Measurements from ENCODE around the gene LRP6.

Gene LRP6

GRCh38 chr12:12166751-12167150 is 100.1 kb downstream of the LRP6 start:
- FAIRE-seq (no peak), DNase-seq (ENCODE audit: insufficient read length, low spot score) (no peak)
- TF ChIP-seq, protein P1, sequence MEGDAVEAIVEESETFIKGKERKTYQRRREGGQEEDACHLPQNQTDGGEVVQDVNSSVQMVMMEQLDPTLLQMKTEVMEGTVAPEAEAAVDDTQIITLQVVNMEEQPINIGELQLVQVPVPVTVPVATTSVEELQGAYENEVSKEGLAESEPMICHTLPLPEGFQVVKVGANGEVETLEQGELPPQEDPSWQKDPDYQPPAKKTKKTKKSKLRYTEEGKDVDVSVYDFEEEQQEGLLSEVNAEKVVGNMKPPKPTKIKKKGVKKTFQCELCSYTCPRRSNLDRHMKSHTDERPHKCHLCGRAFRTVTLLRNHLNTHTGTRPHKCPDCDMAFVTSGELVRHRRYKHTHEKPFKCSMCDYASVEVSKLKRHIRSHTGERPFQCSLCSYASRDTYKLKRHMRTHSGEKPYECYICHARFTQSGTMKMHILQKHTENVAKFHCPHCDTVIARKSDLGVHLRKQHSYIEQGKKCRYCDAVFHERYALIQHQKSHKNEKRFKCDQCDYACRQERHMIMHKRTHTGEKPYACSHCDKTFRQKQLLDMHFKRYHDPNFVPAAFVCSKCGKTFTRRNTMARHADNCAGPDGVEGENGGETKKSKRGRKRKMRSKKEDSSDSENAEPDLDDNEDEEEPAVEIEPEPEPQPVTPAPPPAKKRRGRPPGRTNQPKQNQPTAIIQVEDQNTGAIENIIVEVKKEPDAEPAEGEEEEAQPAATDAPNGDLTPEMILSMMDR (IDR thresholded peaks at IDR 0.05; ENCODE audit: insufficient read depth, missing control alignments): no peak

GRCh38 chr12:12159988-12160387 is 106.9 kb downstream of the LRP6 start:
- TF ChIP-seq, protein P1 (IDR thresholded peaks at IDR 0.05; ENCODE audit: insufficient read depth, missing control alignments): no peak
- no peak for FAIRE-seq
- DNase-seq (ENCODE audit: insufficient read length, low spot score): no peak

DNA sequence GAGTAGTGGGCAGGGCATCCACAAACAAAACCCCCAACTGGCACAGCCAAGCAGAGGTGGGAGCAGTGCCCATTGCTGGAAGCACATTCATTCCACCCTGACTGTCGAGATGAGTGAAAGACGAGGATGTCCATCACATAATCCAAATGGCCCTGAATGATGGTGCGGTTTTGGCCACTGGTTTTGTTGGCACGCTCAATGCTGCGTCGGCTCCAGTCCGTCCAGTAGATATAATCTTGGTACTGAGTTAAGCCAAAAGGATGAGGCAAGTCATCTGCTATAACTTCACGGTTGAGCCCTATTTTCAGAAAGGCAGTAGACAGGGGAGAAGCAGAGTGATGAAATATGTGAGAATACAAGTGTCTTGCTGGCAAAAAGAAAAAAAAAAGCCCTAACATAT is 108.0 kb downstream of the LRP6 start:
- TF ChIP-seq, protein P1 (IDR thresholded peaks at IDR 0.05; ENCODE audit: insufficient read depth, missing control alignments): no peak
- FAIRE-seq (no peak), DNase-seq (ENCODE audit: insufficient read length, low spot score) (no peak)

GRCh38 chr12:12157424-12157823 is 109.4 kb downstream of the LRP6 start:
- TF ChIP-seq, protein P1 (IDR thresholded peaks at IDR 0.05; ENCODE audit: insufficient read depth, missing control alignments): no peak
- DNase-seq (ENCODE audit: insufficient read length, low spot score) (no peak), FAIRE-seq (no peak)

GRCh38 chr12:12156828-12157227 is 110.0 kb downstream of the LRP6 start:
- no peak for FAIRE-seq

GRCh38 chr12:12156116-12156515 is 110.7 kb downstream of the LRP6 start:
- FAIRE-seq (no peak), DNase-seq (ENCODE audit: insufficient read length, low spot score) (no peak)
- TF ChIP-seq, protein P1 (IDR thresholded peaks at IDR 0.05; ENCODE audit: insufficient read depth, missing control alignments): no peak

More at GRCh38 chr12:12156828-12157227, 110.0 kb downstream of the LRP6 start:
- no peak for DNase-seq (ENCODE audit: insufficient read length, low spot score)
- TF ChIP-seq, protein P1 (IDR thresholded peaks at IDR 0.05; ENCODE audit: insufficient read depth, missing control alignments): no peak

- FAIRE-seq (no peak), DNase-seq (ENCODE audit: insufficient read length, low spot score) (no peak)
- TF ChIP-seq, protein P1 (IDR thresholded peaks at IDR 0.05; ENCODE audit: insufficient read depth, missing control alignments): no peak
Measured at GRCh38 chr12:12153596-12153995, 113.2 kb downstream of the LRP6 start.
